HEK293 (cell line): ENCODE results near the gene PRPF8.

ENCODE experiments used
- CTCF ChIA-PET: fragments of 350-600 bp; formaldehyde crosslinking; extraction: SDS; loops from one replicate; lab custom pipeline; 2021; ENCODE audit warnings: antibody characterized with exemption; lab: Yijun Ruan, JAX
- POLR2A ChIA-PET: fragments of 300-600 bp; formaldehyde crosslinking; extraction: SDS; loops from one replicate; lab custom pipeline; 2020; ENCODE audit warnings: antibody characterized with exemption, inconsistent platforms; lab: Yijun Ruan, JAX
- H3K27ac ChIP-seq: fragments of 200-500 bp; sonication (Bioruptor generic); 2 replicates; pipeline ENCODE4 v1.5.1; 2014; ENCODE audit warnings: low read depth, low read length, control low read depth, inconsistent platforms; ENCODE audit errors: extremely low read depth
- H3K36me3 ChIP-seq, 2 experiments: fragments of 200-500 bp in 1 of 2; sonication (Bioruptor generic) in 1 of 2; 1 replicate in 1 of 2; 2 replicates in 1 of 2; pipeline ENCODE4 v1.5.1; 2014 to 2017; ENCODE audit warnings: inconsistent platforms in 2 of 2, low read length in 2 of 2; ENCODE audit not compliant: control insufficient read depth in 2 of 2, insufficient read depth in 1 of 2
- H3K4me1 ChIP-seq: fragments of 200-500 bp; sonication (Bioruptor generic); 2 replicates; pipeline ENCODE4 v1.5.1; 2014; ENCODE audit warnings: mild to moderate bottlenecking, low read length, inconsistent platforms; ENCODE audit not compliant: control insufficient read depth, insufficient read depth
- H3K4me3 ChIP-seq: 2 replicates; pipeline ENCODE4 v1.5.1; 2011; ENCODE audit warnings: low read depth, mild to moderate bottlenecking, control low read depth, low read length, moderate library complexity
- H3K9me3 ChIP-seq: fragments of 200-500 bp; sonication (Bioruptor generic); 2 replicates; pipeline ENCODE4 v1.5.1; 2014; ENCODE audit warnings: low read depth, low read length, inconsistent platforms; ENCODE audit not compliant: control insufficient read depth, insufficient read depth
- GLI2 ChIP-seq: fragments of 450-650 bp; formaldehyde crosslinking; IDR thresholded peaks from 2 replicates; pipeline ENCODE4; 2017; ENCODE audit warnings: missing biosample characterization, missing genetic modification characterization, low read depth, borderline replicate concordance
- IKZF3 ChIP-seq: fragments of 450-650 bp; IDR thresholded peaks from 2 replicates; pipeline ENCODE4 v1.5.0; 2018; ENCODE audit warnings: missing biosample characterization, mild to moderate bottlenecking, missing genetic modification characterization, moderate library complexity
- MEIS1 ChIP-seq: sonication (generic); formaldehyde crosslinking; IDR thresholded peaks from 2 replicates; pipeline ENCODE4 v1.8.1; 2022; ENCODE audit warnings: missing genetic modification reagents, mild to moderate bottlenecking, borderline replicate concordance
- OSR2 ChIP-seq: fragments of 450-650 bp; formaldehyde crosslinking; IDR thresholded peaks from 2 replicates; pipeline ENCODE4 v1.5.1; 2016; ENCODE audit warnings: missing biosample characterization, missing genetic modification characterization
- PBX3 ChIP-seq: sonication (generic); formaldehyde crosslinking; IDR thresholded peaks from 2 replicates; pipeline ENCODE4 v1.8.1; 2022; ENCODE audit warnings: mild to moderate bottlenecking, moderate library complexity, missing genetic modification reagents
- RBAK ChIP-seq: fragments of 450-650 bp; formaldehyde crosslinking; IDR thresholded peaks from 2 replicates; pipeline ENCODE4 v1.5.1; 2016; ENCODE audit warnings: missing biosample characterization, missing genetic modification characterization
- ZNF16 ChIP-seq: fragments of 450-650 bp; formaldehyde crosslinking; IDR thresholded peaks from 2 replicates; pipeline ENCODE4 v1.5.1; 2016; ENCODE audit warnings: low read depth, missing biosample characterization, missing genetic modification characterization
- ZNF302 ChIP-seq: fragments of 450-650 bp; formaldehyde crosslinking; IDR thresholded peaks from 2 replicates; pipeline ENCODE4 v1.5.1; 2016; ENCODE audit warnings: missing biosample characterization, missing genetic modification characterization, low read depth
- ZNF350 ChIP-seq: fragments of 450-650 bp; formaldehyde crosslinking; IDR thresholded peaks from 2 replicates; pipeline ENCODE4 v1.5.0; 2017; ENCODE audit warnings: missing biosample characterization, mild to moderate bottlenecking, missing genetic modification characterization
- ZNF366 ChIP-seq: fragments of 450-650 bp; formaldehyde crosslinking; conservative IDR thresholded peaks from 2 replicates; pipeline ENCODE4 v1.5.1; 2016; ENCODE audit warnings: missing biosample characterization, missing genetic modification characterization
- ZNF404 ChIP-seq: fragments of 450-650 bp; formaldehyde crosslinking; IDR thresholded peaks from 2 replicates; pipeline ENCODE4 v1.5.1; 2017; ENCODE audit warnings: missing biosample characterization, missing genetic modification characterization
- ZNF426 ChIP-seq: fragments of 450-650 bp; formaldehyde crosslinking; IDR thresholded peaks from 2 replicates; pipeline ENCODE4 v1.5.1; 2017; ENCODE audit warnings: missing biosample characterization, missing genetic modification characterization, mild to moderate bottlenecking, inconsistent platforms, moderate library complexity
- ZNF488 ChIP-seq: fragments of 450-650 bp; formaldehyde crosslinking; IDR thresholded peaks from 2 replicates; pipeline ENCODE4 v1.5.1; 2016; ENCODE audit warnings: missing biosample characterization, missing genetic modification characterization
- ZNF514 ChIP-seq: fragments of 450-650 bp; formaldehyde crosslinking; IDR thresholded peaks from 2 replicates; pipeline ENCODE4 v1.5.1; 2016; ENCODE audit warnings: missing biosample characterization, missing genetic modification characterization
- ZNF624 ChIP-seq: fragments of 450-650 bp; formaldehyde crosslinking; IDR thresholded peaks from 2 replicates; pipeline ENCODE4 v1.5.1; 2017; ENCODE audit warnings: missing biosample characterization, missing genetic modification characterization
- ZNF626 ChIP-seq: fragments of 450-650 bp; sonication (Bioruptor Pico); formaldehyde crosslinking; IDR thresholded peaks from 2 replicates; pipeline ENCODE4 v1.5.1; 2018; ENCODE audit warnings: missing biosample characterization, missing genetic modification characterization, inconsistent platforms
- ZNF629 ChIP-seq: fragments of 450-650 bp; formaldehyde crosslinking; IDR thresholded peaks from 2 replicates; pipeline ENCODE4 v1.5.1; 2017; ENCODE audit warnings: missing biosample characterization, missing genetic modification characterization
- ZNF654 ChIP-seq: fragments of 450-650 bp; formaldehyde crosslinking; IDR thresholded peaks from 2 replicates; pipeline ENCODE4 v1.5.1; 2016; ENCODE audit warnings: low read depth, missing biosample characterization, missing genetic modification characterization
- ZNF658 ChIP-seq: fragments of 450-650 bp; formaldehyde crosslinking; IDR thresholded peaks from 2 replicates; pipeline ENCODE4; 2016; ENCODE audit warnings: missing biosample characterization, missing genetic modification characterization
- ZNF785 ChIP-seq: fragments of 450-650 bp; formaldehyde crosslinking; IDR thresholded peaks from 2 replicates; pipeline ENCODE4 v1.5.1; 2016; ENCODE audit warnings: missing biosample characterization, missing genetic modification characterization
- ZSCAN16 ChIP-seq: fragments of 450-650 bp; formaldehyde crosslinking; IDR thresholded peaks from 2 replicates; pipeline ENCODE4 v1.5.1; 2016; ENCODE audit warnings: missing biosample characterization, missing genetic modification characterization
- TF ChIP-seq, protein P1 (sequence below): fragments of 450-650 bp; formaldehyde crosslinking; IDR thresholded peaks from 2 replicates; pipeline ENCODE4 v1.5.1; 2016; ENCODE audit warnings: missing biosample characterization, missing genetic modification characterization
- TF ChIP-seq, protein P2 (sequence below): fragments of 450-650 bp; formaldehyde crosslinking; IDR thresholded peaks from 2 replicates; pipeline ENCODE4 v1.5.1; 2017; ENCODE audit warnings: missing biosample characterization, missing genetic modification characterization

The PRPF8 gene

DNA sequence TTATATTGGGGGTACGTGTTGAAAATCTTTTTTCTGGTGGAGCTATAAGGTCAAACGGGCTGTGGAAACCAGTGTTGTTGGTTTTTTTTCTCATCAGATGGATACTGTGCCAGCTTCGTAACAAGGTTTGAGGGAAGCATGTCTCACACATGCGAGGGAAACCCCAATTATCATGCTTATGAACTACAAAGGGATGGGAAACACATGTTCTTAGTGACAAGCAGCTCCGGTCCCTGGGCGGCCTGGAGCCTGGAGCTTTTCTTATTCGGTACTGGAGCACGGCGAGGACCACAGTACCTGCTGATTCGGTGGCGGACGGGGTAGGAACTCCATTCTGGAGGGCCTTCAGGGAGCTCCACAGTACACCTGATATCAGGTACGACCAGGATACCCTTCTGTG, 68.6 kb downstream of the PRPF8 start:
- TF ChIP-seq ZNF514 (tag by site-specific recombination) = no peak
- TF ChIP-seq ZNF16 (tag by site-specific recombination) = no peak
- no peak for TF ChIP-seq ZNF404
- no peak for TF ChIP-seq ZNF629 (tag by site-specific recombination)
- TF ChIP-seq GLI2 = no peak
- no peak for TF ChIP-seq ZNF785 (tag by site-specific recombination)
- no peak for TF ChIP-seq ZNF488 (tag by site-specific recombination)
- TF ChIP-seq ZNF626 (tag by site-specific recombination) = no peak
- no peak for TF ChIP-seq ZNF654 (tag by site-specific recombination)
- TF ChIP-seq, protein P1, sequence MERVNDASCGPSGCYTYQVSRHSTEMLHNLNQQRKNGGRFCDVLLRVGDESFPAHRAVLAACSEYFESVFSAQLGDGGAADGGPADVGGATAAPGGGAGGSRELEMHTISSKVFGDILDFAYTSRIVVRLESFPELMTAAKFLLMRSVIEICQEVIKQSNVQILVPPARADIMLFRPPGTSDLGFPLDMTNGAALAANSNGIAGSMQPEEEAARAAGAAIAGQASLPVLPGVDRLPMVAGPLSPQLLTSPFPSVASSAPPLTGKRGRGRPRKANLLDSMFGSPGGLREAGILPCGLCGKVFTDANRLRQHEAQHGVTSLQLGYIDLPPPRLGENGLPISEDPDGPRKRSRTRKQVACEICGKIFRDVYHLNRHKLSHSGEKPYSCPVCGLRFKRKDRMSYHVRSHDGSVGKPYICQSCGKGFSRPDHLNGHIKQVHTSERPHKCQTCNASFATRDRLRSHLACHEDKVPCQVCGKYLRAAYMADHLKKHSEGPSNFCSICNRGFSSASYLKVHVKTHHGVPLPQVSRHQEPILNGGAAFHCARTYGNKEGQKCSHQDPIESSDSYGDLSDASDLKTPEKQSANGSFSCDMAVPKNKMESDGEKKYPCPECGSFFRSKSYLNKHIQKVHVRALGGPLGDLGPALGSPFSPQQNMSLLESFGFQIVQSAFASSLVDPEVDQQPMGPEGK (tag by site-specific recombination) = no peak
- no peak for TF ChIP-seq ZNF658
- TF ChIP-seq ZSCAN16 (tag by site-specific recombination) = no peak
- no peak for TF ChIP-seq OSR2 (tag by site-specific recombination)
- no peak for TF ChIP-seq ZNF426 (tag by site-specific recombination)
- TF ChIP-seq ZNF366 (tag by site-specific recombination) = no peak
- TF ChIP-seq ZNF350 (tag by site-specific recombination) = no peak
- no peak for TF ChIP-seq MEIS1 (CRISPR knock-in tag)
- no peak for TF ChIP-seq RBAK
- TF ChIP-seq, all 188 proteins: peak for 0
- H3K36me3 ChIP-seq = no peaks in the 10 kb centered on the region; a peak in 1 of 3 replicates
- H3K4me3 ChIP-seq = no peak overlapping the region
- H3K9me3 ChIP-seq = no peaks in the 10 kb centered on the region
- H3K27ac ChIP-seq = no peak overlapping the region
- H3K4me1 ChIP-seq = peaks cover 6% of the 10 kb centered on the region; the same call in 1 of the 2 replicates
- ChIA-PET CTCF (interaction anchor here (0.5 to 1.3 kb wide), 4 partner anchors 9 to 264 kb away, joined by 3 to 6 read pairs (median 4); no protein-coding TSS in a partner anchor), POLR2A (interaction anchor here (3.2 kb wide), 1 partner anchor 12 kb away, joined by 11 read pairs; no protein-coding TSS in a partner anchor)

GRCh38 chr17:1612400-1612799, 72.3 kb downstream of the PRPF8 start:
- no peak for TF ChIP-seq ZNF404
- TF ChIP-seq ZNF624 = no peak
- no peak for TF ChIP-seq IKZF3 (tag by site-specific recombination)
- no peaks in the 10 kb centered on the region for H3K9me3 ChIP-seq
- POLR2A ChIA-PET = no interaction called here
- H3K4me3 ChIP-seq = no peak overlapping the region
- no peaks in the 10 kb centered on the region; a peak in 1 of 3 replicates for H3K36me3 ChIP-seq
- H3K4me1 ChIP-seq = no peaks in the 10 kb centered on the region
- CTCF ChIA-PET = interaction anchor here (0.7 kb wide), 1 partner anchor 36 kb away, joined by 3 read pairs; no protein-coding TSS in a partner anchor
- no peak overlapping the region for H3K27ac ChIP-seq

- Histone ChIP-seq H3K27ac (no peak overlapping the region), H3K4me3 (no peak overlapping the region), H3K36me3 (no peaks in the 10 kb centered on the region; a peak in 1 of 3 replicates), H3K4me1 (no peaks in the 10 kb centered on the region), H3K9me3 (no peaks in the 10 kb centered on the region)
- ChIA-PET POLR2A (interaction anchor here (0.7 kb wide), 3 partner anchors 18 to 121 kb away, joined by 3 to 5 read pairs (median 3); no protein-coding TSS in a partner anchor), CTCF (interaction anchor here (0.7 to 1.5 kb wide), 2 partner anchors 19 to 212 kb away, joined by 3 to 4 read pairs; no protein-coding TSS in a partner anchor)
- TF ChIP-seq GLI2 = no peak
- TF ChIP-seq, protein P2, sequence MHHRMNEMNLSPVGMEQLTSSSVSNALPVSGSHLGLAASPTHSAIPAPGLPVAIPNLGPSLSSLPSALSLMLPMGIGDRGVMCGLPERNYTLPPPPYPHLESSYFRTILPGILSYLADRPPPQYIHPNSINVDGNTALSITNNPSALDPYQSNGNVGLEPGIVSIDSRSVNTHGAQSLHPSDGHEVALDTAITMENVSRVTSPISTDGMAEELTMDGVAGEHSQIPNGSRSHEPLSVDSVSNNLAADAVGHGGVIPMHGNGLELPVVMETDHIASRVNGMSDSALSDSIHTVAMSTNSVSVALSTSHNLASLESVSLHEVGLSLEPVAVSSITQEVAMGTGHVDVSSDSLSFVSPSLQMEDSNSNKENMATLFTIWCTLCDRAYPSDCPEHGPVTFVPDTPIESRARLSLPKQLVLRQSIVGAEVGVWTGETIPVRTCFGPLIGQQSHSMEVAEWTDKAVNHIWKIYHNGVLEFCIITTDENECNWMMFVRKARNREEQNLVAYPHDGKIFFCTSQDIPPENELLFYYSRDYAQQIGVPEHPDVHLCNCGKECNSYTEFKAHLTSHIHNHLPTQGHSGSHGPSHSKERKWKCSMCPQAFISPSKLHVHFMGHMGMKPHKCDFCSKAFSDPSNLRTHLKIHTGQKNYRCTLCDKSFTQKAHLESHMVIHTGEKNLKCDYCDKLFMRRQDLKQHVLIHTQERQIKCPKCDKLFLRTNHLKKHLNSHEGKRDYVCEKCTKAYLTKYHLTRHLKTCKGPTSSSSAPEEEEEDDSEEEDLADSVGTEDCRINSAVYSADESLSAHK = no peak
- TF ChIP-seq ZNF302 (tag by site-specific recombination) = no peak
- TF ChIP-seq PBX3 (CRISPR knock-in tag) = no peak
Measured at GRCh38 chr17:1611715-1612114, 73.0 kb downstream of the PRPF8 start.
